ENCODE results near the gene UGT1A6. TPM values are rescaled to one million over a fixed set of nuclear protein-coding genes. Genes with fewer than 3 reads are reported as not detected.

Gene UGT1A6
- total and polyA plus RNA-seq, 2 of the 4 experiments (the other 2 are of a cell fraction) = not detected

DNA sequence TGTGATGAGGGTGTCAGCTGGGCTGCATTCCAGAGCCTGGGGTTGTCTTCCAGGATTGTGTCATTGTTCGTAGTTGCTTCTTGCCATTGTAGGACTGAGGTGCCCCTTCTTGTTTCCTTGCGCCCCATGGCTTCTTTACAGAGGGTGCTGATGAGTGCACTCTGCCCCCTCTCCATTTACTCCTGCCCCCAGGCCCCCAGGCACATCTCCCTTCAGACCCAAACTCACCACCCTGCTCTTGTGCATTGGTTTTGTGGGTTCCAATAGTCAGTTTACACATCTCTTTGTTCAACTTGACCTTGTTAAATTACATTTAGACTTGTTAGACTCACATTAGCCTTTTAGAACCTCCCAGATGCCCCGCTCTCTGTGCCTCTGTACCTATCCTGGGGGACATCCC, 128.5 kb downstream of the UGT1A6 start (continued):
- TF ChIP-seq, protein P1, sequence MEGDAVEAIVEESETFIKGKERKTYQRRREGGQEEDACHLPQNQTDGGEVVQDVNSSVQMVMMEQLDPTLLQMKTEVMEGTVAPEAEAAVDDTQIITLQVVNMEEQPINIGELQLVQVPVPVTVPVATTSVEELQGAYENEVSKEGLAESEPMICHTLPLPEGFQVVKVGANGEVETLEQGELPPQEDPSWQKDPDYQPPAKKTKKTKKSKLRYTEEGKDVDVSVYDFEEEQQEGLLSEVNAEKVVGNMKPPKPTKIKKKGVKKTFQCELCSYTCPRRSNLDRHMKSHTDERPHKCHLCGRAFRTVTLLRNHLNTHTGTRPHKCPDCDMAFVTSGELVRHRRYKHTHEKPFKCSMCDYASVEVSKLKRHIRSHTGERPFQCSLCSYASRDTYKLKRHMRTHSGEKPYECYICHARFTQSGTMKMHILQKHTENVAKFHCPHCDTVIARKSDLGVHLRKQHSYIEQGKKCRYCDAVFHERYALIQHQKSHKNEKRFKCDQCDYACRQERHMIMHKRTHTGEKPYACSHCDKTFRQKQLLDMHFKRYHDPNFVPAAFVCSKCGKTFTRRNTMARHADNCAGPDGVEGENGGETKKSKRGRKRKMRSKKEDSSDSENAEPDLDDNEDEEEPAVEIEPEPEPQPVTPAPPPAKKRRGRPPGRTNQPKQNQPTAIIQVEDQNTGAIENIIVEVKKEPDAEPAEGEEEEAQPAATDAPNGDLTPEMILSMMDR (conservative IDR thresholded peaks at IDR 0.05; ENCODE audit: low read depth, low read length) = no peak
- no peak for TF ChIP-seq RAD21 (IDR thresholded peaks at IDR 0.05; ENCODE audit: low read length)
- no peak for TF ChIP-seq RFX5 (IDR thresholded peaks at IDR 0.05; ENCODE audit: low read depth, low read length)
- no peak for TF ChIP-seq RCOR1 (IDR thresholded peaks at IDR 0.05; ENCODE audit: insufficient replicate concordance, low read length)

DNA sequence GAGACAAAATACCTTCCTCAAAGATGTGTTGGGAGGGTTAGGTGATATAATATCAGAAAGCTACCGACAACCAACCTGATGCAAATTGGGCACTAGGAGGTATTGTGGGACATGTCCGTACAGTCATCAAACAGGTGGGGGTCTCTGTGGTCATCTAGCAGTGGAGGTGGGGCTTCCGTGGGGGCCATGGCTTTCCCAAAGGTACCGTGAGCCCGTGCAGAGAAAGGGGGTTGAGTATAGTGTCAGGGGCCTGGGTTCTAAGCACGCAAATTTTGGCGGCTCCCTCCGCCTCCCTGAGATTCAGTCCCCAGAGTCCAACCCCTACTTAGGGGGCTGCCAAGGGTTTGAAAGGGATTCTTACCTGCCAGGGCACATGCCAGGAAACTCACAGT, 129.0 kb downstream of the UGT1A6 start:
- dilution Hi-C loops (cut with HindIII; ENCODE audit: low sequenced_read_pairs, unreplicated experiment) = no loop called here
- H3K23ac ChIP-seq (ENCODE audit: low read depth, low read length) = no peak overlapping the region
- no peak overlapping the region for H3K14ac ChIP-seq (replicated peaks; ENCODE audit: low read depth, low read length)
- H4K91ac ChIP-seq (ENCODE audit: insufficient read depth, low read depth, low read length) = no peak overlapping the region
- no peak overlapping the region for H4K8ac ChIP-seq (ENCODE audit: low read depth in 2 of 2, low read length in 2 of 2)
- H3K79me1 ChIP-seq (ENCODE audit: low read depth in 1 of 2, low read length in 2 of 2) = no peaks in the 10 kb centered on the region
- H3K27ac ChIP-seq (ENCODE audit: insufficient read depth, low read length) = no peak overlapping the region
- H2AFZ ChIP-seq (replicated peaks; ENCODE audit: low read length, poor library complexity) = no peak overlapping the region
- no peak overlapping the region for H3K56ac ChIP-seq (ENCODE audit: extremely low read depth, insufficient read depth, low read length)
- no peak overlapping the region for H2BK5ac ChIP-seq (ENCODE audit: low read depth, low read length, poor library complexity, severe bottlenecking)
- intact Hi-C loops (cut with micrococcal nuclease) = no loop called here
- no peak overlapping the region for H3K9ac ChIP-seq (ENCODE audit: low read depth, low read length)
- in situ Hi-C loops (cut with MboI; ENCODE audit: low sequenced_read_pairs) = no loop called here
- no peak overlapping the region for H3K4ac ChIP-seq (ENCODE audit: low read depth, low read length)
- ChIA-PET CTCF (no interaction called here), POLR2A (ENCODE audit: unreplicated experiment) (no interaction called here)
- no peaks in the 10 kb centered on the region for H4K20me1 ChIP-seq (ENCODE audit: insufficient read depth, low read length)
- H3K36me3 ChIP-seq (ENCODE audit: control insufficient read depth, insufficient read depth, low read length) = no peaks in the 10 kb centered on the region
- no peak overlapping the region for H2BK120ac ChIP-seq (ENCODE audit: low read depth, low read length)
- DNase-seq = no peak
- H3K9me3 ChIP-seq (ENCODE audit: control insufficient read depth, insufficient read depth, low read length) = no peaks in the 10 kb centered on the region
- TF ChIP-seq USF2 (IDR thresholded peaks at IDR 0.05; ENCODE audit: low read depth, low read length) (no peak), MXI1 (IDR thresholded peaks at IDR 0.05; ENCODE audit: borderline replicate concordance, low read depth, low read length) (no peak)
- TF ChIP-seq, protein P1 (conservative IDR thresholded peaks at IDR 0.05; ENCODE audit: low read depth, low read length) = no peak
- ATAC-seq (ENCODE audit: low read depth) = no peak
- H3K4me2 ChIP-seq (ENCODE audit: low read depth, low read length) = no peak overlapping the region
- H3K18ac ChIP-seq (ENCODE audit: low read depth, low read length) = no peak overlapping the region
- H2BK15ac ChIP-seq (ENCODE audit: low read depth, low read length) = no peak overlapping the region
- peaks cover 10% of the 10 kb centered on the region for H3K27me3 ChIP-seq (ENCODE audit: control insufficient read depth, insufficient read depth, low read length)
- H2AK9ac ChIP-seq (replicated peaks; ENCODE audit: low read depth, low read length, poor library complexity) = no peak overlapping the region
- H3K4me1 ChIP-seq (ENCODE audit: control insufficient read depth, insufficient read depth, low read length) = no peaks in the 10 kb centered on the region
- H2AK5ac ChIP-seq (ENCODE audit: low read depth, low read length) = no peak overlapping the region
- no CpG with 5 or more reads among the region's 8 CpGs for WGBS, 2 experiments (ENCODE audit: extremely low coverage in 2 of 2, insufficient read length in 1 of 2)
- no peak overlapping the region for H2BK20ac ChIP-seq (ENCODE audit: low read depth, low read length)
- BruUV-seq (replicated peaks) = no TSS peak
- no peaks in the 10 kb centered on the region for H3K9me1 ChIP-seq (ENCODE audit: insufficient read depth, low read length)
- H4K5ac ChIP-seq (ENCODE audit: low read depth, low read length) = no peak overlapping the region
- H3K4me3 ChIP-seq (ENCODE audit: insufficient read depth, low read depth, low read length) = no peak overlapping the region

Data from IMR-90 (cell line).